HUDEP-2 (cell line): ENCODE data around the gene VNN1.
A peak's percentile ranks its signal among the peaks of the same experiment; 100 is the strongest.
"Not testable (repeated sequence)": the region's sequence is repeated elsewhere in the genome, so short reads cannot be mapped to it uniquely, and the experiment has no call there.

Experiments used
- DNase-seq, 76 experiments: peaks; one replicate each; lab custom pipeline; 2025; ENCODE audit not compliant: unreplicated experiment in 76 of 76; lab: John Stamatoyannopoulos, UW

The VNN1 gene

DNA sequence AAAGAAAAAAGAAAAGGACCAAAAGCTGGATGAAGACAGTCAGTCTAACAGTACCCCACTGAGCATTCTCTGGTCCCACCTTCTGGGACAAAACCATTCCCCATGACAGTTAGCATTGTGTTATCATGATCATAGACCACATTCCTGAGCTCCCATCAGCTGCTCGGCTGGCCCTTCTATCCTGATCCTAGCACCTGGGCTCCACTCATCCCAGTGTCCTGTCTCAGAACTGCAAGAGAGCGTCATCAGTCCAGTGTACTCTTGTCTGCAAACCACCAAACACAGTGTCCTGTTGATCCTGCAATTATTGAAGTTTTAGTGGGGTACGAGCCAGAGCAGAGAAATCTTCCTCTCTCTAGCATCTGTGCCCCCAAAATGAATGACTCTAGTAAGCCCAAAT lies 38.9 kb downstream of the VNN1 start:
- no peak for DNase-seq

DNA sequence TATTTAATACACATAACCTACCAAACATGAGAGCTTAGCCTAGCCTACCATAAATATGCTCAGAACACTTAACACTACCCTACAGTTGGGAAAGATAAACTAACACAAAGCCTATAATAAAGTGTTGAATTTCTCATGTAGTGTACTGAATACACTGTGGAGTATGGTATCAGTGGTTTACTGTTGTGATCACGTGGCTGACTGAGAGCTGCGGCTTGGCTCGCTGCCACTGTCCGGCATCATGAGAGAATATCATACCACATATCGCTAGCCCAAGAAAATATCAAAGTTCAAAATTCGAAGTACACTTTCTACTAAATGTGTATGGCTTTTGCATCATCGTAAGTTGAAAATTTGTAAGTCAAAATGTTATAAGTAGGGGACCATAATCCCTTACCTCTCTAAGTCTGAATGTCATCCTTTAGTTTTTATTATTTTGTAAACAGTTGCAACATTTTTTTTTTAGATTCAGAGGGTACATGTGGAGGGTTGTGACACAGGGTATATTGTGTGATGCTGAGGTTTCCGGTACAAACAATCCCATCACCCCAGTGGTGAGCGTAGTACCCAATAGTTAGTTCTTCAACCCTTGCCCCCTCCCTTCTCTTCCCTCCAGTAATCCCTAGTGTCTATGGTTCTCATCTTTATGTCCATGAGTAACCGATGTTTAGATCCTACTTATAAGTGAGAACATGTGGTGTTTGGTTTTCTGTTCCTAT lies 40.3 kb downstream of the VNN1 start:
- DNase-seq = peak in 34 of 76 experiments; percentile 3 to 71 (median 36)

DNA sequence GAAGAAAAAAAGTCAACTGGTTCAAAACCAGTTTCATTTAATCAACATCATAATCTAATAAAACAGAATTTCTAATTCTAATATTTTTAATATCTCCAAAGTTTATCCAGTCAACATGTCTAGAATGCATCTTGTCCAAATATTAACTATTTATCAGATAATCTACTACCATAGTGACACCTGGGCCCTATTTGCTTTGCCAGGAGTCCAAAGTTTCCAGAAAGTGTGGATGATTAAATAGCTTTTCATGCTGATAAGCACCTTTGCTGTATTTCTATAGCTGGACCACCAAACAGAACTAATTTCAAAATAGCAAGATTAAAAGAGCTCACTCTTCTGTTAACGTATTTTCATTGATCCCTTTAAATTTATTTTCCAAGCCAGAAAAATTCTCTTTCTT lies 42.6 kb downstream of the VNN1 start:
- no peak for DNase-seq

DNA sequence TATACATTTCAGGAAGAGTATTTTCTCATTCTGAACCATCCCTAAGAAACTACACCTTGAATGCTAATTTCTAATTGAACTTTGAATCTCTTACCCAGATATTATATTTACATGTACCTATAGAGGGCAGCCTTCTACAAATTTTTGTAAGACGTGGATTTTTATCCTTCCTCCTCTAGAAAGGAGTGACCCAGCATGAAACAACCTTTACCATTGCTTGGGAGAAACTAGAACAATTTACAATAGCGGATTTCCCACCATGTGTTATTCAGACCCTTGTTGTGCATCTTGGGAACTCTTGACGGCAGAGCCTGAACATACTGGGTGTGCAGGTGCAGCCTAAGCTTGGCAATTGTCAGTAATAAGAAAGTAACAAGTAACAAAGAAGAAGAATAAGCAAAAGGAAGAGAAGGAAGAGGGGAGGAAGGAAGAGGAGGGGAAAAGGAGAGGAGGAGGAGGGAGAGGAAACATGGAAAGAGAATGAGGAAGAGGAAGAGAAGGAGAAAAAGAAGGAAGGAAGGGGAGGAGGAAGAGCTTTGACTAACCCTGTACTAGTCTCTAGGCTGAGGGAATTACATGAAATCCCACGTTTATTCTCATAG lies 44.1 kb downstream of the VNN1 start:
- peak in 18 of 76 experiments; percentile 2 to 68 (median 20) for DNase-seq

DNA sequence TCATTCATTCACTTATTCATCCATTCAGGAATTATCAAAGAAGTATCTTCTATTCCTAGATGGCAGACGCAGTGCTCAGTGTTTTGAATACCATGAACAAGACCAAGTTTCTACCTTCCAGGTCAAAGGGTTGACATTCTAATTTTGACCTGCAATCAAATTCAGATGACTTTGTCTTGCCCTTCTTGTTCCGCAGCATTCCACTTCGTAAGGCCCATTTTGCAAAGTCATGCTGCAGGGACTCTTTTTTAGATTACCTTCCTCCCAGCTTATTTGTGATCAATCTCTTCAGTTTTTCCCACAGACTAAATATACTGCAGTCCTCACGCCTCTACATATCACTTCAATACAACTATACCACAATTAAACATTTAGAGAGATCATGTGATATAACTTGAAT lies 47.7 kb downstream of the VNN1 start:
- no peak for DNase-seq

DNA sequence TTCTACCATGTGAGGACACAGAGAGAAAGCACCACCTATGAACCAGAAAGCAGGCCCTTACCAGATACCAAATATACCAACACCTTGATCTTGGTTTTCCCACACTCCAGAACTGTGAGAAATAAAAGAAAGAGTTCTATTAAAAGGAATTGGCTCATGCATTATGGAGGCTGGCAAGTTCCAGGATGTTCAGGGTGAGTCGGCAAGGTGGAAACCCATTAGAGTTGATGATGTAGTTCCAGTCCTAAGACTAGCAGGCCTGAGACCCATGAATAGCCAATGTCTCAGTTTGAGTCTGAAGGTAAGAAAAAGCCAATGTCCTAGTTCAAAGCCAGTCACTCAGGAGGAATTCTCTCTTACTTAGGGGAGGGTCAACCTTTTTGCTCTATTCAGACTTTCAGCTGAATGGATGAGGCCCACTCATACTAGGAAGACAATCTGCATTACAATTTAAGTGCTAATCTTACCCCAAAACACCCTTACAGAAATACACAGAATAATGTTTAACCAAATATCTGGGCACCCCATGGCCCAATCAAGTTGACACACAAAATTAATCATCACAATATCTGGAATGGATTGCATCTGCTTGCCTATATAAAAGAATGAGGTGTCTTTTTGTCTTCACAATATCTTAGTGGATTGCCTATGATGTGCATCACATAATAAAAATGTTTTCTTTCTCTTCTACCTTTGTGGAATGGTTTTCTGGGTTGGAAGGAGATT lies 49.4 kb downstream of the VNN1 start:
- DNase-seq = no peak

DNA sequence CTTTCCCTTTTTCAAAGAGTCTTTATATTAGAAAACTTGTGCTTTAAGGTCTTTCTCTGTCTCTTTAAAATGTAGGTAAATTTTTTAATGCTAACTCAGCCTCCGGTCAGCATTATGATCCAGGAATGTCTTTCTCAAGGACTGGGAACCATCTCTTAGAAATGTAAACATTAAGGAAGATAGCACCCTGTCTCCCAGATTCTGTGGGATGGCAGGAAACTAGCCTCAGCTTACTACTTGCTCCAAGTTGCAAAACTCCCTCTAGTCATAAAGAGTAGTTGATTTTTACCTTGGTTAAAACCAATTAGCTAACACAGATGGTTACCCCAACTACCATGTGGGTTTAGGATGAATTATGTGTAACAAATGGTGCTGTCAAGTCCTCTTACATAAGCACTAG lies 50.2 kb downstream of the VNN1 start:
- DNase-seq = no peak

DNA sequence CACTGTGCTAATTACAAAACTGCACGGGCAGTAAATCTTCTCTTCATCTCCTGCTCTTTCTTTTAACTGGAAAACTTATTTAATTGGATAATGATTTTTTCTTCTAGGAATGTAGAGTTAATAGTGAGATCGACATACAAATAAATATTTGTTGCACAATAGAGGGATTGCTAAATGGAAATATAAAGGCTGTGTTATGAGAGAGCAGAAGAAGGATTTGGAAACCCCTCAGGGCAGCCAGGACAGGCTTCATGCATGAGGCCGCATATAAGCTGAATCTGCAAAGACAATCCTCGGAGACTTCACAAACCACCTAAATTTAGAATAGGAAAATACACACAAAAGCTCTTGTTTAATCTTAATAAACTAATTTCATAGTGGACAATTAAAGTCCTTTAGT lies 51.9 kb downstream of the VNN1 start:
- no peak for DNase-seq

DNA sequence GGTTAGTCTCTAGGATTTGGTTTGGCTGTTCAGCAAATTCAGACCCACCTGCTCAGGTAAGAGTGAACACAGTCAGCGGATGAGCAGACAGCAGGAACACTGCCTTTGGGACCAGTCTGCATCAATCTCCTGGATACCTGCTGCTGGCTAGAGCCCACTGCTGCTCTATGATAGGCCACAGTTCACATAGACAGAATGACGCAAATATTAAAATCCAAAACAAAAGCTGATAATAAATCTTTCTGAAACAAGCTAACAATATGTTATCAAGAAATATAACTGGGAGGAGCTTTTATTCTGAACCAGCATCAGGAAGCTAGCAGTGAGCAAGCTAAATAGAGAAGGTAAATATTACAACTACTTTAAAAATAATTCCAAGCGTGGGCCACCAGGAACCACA lies 54.8 kb downstream of the VNN1 start, which contains the start of gene TAAR1:
Gene TAAR1, minus strand, starts transcription at position 101 of the 400 bp plus-strand sequence. CDS start 13,179 bp downstream, outside the sequence.
- no peak for DNase-seq

DNA sequence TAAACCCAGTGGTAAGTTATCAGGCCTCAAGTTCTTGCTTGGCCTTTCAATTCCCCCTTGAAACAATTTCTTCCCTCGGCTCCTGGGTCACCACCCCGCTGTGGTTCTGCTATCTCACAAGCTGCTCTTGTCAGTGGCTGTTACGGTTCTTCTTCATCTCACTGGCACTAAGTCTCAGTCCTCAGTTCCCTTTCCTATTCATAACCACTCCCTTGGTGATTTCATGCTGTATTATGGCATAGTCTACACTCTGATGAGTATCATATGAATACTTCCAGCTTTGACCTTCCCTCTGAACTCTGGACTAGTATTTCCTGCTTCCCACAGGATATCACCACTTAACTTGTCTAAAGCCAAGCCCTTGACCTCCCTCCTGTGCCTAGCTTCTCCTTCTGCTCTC lies 62.8 kb downstream of the VNN1 start:
- DNase-seq = no peak

DNA sequence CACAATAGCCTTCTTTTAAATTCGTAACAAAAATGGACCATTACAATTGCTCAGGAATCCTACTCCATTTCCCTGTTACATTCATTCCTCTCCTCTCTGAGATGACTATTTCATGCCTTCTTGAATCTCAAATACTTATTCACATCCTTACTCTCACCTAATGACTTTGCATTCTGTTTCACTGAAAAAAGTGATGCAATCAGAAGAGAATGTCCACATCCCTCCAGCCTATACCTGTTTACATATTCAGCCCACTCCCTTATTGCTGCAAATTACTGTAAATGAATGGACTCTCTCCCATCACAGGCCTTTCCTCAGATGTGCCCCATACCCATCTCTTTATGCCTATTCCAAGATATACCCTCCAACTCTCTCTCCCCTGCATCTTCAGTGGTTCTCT lies 63.4 kb downstream of the VNN1 start:
- DNase-seq = no peak

DNA sequence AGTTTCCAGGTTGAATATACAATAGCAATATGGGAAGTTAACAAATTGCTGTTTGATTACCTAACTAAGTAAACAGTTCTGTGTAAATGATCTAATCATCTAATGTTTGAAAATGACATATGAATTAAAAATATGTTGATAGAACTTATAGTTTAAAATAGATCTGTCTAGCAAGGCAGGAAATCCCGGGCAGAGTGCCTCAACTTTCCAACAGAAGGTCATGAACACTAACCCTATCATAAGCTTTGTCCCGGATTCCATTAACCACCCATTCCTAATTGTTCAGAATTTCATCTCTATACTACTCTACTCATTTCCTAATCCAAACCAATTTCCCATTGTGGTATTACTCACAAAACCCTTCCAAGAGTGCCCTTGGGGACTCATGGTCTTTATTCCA lies 65.0 kb downstream of the VNN1 start:
- no peak for DNase-seq

DNA sequence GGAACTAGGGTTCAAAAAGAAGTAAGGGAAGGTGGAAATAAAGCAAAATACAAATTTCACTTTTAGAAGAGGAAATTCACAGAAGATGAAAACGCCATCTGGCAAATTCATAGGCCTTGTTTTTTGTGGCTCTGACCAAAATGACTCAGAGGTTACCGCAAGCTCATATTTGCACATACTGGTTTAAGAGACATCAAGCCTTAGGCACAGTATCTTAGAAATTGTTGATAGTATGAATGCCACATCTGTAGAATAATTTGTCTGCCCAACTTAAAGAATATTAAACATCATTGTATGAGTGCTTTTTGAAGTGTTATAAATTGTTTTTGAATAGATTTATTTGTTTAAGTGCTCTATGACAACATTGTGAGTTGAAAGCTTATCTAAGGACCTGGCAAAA lies 65.5 kb downstream of the VNN1 start:
- DNase-seq = no peak

DNA sequence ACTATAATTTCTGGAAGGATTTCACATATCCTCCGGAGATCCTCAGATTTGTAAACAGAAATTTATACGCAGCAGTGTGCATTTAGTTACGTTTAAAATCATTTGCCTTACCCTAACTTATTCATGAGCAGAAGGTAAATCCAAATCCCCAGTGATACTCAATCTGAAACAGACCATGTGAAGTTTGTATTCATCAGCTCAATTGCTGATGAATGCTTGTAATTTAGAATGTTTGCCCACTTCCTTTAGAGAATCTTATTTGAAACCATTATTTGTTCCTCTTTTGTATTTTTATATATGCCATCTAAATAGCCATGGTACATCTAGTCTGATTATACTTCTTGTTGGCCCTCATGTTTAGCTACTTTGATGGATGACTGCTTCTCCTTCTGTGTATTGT lies 70.3 kb downstream of the VNN1 start:
- no peak for DNase-seq

DNA sequence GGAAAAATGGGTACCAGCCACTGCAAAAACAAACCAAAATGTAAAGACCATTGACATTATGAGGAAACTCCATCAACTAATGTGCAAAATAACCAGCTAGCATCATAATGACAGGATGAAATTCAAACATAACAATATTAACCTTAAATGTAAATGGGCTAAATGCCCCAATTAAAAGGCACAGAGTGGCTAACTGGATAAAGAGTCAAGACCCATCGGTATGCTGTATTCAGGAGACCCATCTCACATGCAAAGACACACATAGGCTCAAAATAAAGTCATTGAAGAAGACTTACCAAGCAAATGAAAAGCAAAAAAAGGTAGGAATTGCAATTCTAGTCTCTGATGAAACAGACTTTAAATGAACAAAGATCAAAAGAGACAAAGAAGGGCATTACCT lies 76.7 kb downstream of the VNN1 start:
- not testable (repeated sequence) for DNase-seq

DNA sequence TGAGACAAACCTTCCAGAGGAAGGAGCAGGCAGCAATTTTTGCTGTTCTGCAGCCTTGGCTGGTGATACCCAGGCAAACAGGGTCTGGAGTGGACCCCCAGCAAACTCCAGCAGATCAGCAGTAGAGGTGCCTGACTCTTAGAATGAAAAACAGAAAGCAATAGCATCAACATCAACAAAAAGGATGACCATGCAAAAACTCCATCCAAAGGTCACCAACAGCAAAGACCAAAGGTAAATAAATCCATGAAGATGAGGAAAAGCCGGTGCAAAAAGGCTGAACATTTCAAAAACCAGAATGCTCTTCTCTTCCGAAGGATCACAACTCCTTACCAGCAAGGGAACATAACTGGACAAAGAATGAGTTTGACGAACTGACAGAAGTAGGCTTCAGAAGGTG lies 77.9 kb downstream of the VNN1 start:
- not testable (repeated sequence) for DNase-seq

DNA sequence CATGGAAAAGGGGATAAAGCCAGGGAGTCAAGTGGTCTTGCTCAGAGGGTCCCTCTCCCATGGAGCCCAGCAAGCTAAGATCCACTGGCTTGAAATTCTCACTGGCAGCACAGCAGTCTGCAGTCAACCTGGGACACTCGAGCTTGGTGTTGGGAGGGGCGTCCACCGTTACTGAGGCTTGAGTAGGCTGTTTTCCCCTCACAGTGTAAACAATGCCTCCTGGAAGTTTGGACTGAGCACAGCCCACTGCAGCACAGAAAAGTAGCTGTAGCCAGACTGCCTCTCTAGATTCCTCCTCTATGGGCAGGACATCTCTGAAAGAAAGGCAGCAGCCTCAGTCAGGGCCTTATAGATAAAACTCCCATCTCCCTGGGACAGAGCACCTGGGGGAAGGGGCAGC lies 78.6 kb downstream of the VNN1 start:
- not testable (repeated sequence) for DNase-seq

DNA sequence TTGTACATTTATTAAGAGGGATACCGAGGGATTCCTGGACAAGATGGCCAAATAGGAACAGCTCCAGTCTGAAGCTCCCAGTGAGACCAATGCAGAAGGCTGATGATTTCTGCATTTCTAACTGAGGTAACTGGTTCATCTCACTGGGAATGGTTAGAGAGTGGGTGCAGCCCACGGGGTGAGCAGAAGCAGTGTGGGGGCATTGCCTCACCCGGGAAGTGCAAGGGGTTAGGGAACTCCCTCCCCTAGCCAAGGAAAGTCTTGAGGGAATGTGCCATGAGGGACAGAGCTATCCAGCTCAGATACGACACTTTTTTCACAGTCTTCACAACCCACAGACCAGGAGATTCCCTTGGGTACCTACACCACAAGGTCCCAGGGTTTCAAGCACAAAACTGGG lies 79.1 kb downstream of the VNN1 start:
- no peak for DNase-seq

DNA sequence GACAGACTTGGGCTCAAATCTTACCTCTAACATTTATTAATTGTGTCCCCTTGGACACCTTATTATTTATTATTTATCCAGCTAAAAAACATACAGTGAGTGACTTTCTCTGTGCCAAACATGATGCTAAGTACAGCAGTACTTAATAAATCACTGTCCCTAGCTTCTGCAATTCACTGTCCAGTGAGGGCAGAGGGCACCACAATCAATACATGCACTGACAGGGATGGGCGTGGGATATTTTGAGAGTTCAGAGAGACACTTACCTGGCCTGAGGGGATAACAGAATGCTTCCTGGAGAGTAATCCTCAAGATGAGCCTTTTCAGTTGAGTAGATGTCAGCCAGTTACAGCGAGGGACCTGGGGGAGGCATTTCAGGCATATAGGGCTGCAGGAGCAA lies 80.5 kb downstream of the VNN1 start:
- DNase-seq = no peak
